Left hindlimb (tissue), 1 donor: ENCODE measurements around the gene MSL2.
"Not testable (repeated sequence)": the region's sequence is repeated elsewhere in the genome, so short reads cannot be mapped to it uniquely, and the experiment has no call there.

Source experiments
- DNase-seq: peaks from one replicate; pipeline ENCODE4 v3.0.0-alpha.2; 2018

The MSL2 gene

GRCh38 chr3:136141891-136142290, 54.2 kb downstream of the MSL2 start:
- DNase-seq = no peak

- no peak for DNase-seq
Measured at GRCh38 chr3:136141291-136141785, 54.8 kb downstream of the MSL2 start.

DNA sequence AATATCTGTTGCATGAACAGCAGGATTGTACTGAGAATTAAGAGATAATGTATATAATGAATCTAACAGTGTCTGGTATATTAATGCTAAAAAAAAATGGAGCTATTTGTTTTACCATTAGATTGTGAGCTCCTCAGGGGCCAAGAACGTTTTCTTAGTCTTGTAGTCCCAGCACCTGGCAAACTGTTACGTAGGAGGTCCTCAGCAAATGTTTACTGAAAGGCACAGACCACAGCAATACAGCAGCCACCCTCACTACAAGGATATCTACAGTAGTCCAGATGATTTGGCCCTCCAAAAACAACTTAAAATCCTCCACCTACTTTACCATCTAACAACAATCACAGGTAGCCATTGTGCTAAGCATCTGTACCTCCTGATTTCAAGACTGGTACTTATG, 59.7 kb downstream of the MSL2 start:
- no peak for DNase-seq

- no peak for DNase-seq
Measured at GRCh38 chr3:136135039-136135802, 60.9 kb downstream of the MSL2 start.

DNA sequence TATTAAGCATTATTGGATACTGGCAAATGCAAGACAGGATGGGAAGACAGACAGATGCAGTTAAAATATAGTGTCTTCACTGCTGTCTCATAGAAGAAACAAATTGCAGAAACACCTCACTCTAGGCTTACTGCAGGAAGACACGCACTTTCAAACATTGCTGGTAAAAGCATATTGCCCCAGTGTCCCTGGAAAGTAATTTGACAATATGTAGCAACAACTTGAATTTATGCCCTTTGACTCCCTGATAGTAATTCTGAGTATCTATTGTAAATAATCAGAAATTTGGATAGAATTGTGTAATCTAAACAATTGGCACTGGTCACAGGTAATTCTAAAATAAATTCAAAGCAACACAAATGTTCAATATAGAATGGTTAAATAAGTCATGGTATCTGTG, 62.0 kb downstream of the MSL2 start:
- no peak for DNase-seq

- not testable (repeated sequence) for DNase-seq
Measured at GRCh38 chr3:136131647-136132046, 64.5 kb downstream of the MSL2 start.

DNA sequence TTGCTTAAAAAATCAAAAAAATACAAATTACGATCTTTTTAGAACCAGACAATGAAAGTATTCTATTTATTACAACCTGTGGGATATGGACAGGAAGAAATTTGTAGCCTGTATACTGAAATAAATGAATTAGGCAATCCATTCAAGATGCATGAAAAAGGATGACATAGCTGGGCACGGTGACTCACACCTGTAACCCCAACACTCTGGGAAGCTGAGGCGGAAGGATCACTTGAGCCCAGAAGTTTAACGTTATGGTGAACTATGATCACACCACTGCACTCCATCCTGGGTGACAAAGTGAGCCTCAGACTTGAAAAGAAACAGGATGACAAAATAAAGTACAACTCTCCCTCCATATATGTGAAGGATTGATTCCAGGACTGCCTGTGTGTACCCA, 74.1 kb downstream of the MSL2 start:
- DNase-seq = no peak

- no peak for DNase-seq
Measured at GRCh38 chr3:136120373-136121348, 75.5 kb downstream of the MSL2 start.

DNA sequence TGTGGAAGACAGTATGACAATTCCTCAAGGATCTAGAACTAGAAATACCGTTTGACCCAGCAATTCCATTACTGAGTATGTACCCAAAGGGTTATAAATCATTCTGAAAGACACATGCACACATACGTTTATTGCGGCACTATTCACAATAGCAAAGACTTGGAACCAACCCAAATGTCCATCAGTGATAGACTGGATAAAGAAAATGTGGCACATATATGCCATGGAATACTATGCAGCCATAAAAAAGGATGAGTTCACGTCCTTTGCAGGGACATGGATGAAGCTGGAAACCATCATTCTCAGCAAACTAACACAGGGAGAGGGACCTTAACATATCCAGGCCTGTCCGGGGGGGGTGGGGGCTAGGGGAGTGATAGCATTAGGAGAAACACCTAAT, 76.4 kb downstream of the MSL2 start:
- DNase-seq = not testable (repeated sequence)

DNA sequence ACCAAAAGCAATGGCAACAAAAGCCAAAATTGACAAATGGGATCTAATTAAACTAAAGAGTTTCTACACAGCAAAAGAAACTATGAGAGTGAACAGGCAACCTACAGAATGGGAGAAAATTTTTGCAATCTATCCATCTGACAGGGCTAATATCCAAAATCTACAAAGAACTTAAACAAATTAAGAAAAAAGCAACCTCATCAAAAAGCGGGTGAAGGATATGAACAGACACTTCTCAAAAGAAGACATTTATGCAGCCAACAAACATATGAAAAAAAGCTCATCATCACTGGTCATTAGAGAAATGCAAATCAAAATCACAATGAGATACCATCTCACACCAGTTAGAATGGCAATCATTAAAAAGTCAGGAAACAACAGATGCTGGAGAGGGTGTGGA, 76.8 kb downstream of the MSL2 start:
- not testable (repeated sequence) for DNase-seq

DNA sequence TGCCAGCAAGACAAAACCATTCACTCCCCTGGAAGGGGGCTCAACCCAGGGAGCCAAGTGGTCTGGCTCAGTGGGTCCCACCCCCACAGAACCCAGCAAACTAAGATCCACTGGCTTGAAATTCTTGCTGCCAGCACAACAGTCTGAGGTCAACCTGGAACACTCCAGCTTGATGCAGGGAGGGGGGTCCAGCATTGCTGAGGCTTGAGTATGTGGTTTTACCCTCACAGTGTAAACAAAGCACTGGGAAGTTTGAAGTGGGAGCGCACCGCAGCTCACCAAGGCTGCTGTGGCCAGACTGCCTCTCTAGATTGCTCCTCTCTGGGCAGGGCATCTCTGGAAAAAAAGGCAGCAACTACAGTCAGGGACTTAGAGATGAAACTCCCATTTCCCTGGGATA, 81.7 kb downstream of the MSL2 start:
- DNase-seq = no peak

DNA sequence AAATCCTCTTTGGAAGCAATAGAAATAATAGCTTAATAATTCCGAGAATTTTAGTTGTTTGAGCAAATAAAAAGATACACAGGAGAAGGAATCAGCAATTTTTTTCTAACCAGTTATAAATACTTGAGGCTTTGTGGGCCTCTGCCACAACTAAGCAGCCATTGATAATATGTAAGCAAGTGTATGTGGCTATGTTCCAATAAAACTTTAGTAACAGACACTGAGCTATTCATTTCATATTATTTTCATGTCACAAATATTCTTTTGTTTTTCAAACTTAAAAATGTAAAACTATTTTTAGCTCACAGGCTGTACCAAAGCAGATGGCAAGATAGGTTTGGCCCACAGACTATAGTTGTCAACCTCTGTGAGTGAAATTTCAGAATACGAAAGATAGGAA, 85.7 kb downstream of the MSL2 start:
- no peak for DNase-seq

- DNase-seq = no peak
Measured at GRCh38 chr3:136109499-136109898, 86.6 kb downstream of the MSL2 start.

GRCh38 chr3:136106101-136106500, 90.0 kb downstream of the MSL2 start:
- DNase-seq = no peak

DNA sequence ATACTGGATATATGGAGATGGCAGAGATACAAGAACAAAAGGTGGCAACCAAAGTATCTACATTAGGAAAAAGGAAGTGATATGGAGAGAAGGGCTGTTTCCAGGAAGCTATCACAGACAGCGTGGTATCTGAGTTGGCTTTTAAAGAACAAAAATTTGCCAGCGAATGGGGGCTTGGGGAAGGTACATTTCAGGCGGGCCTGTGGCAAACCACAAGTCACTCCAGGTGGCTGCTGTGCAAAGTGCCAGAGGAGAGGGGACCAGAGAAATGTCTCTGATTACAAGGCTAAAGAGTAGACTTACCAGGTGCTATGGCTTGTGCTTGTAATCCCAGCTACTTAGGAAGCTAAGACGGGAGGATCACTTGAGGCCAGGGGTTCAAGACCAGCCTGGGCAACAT, 91.1 kb downstream of the MSL2 start:
- no peak for DNase-seq
